Activated CD4-positive, alpha-beta T cell treated with anti-CD3 and anti-CD28 coated beads, Interleukin-2, amount 50 U/mL, for 48 hours (primary cell): ENCODE results near the gene STARD3NL.
"Not testable (repeated sequence)": the region's sequence is repeated elsewhere in the genome, so short reads cannot be mapped to it uniquely, and the experiment has no call there.

Source experiments
- DNase-seq, 2 experiments: peaks; one replicate each; pipeline ENCODE4 v3.0.0-alpha.2; 2020

Gene STARD3NL

GRCh38 chr7:38270405-38270804 is 92.4 kb downstream of the STARD3NL start:
- DNase-seq, result not testable (repeated sequence)

GRCh38 chr7:38273286-38273995 is 95.4 kb downstream of the STARD3NL start, which contains the start of gene TARP:
TARP (minus strand) TSS chr7:38273636.
- no peak for DNase-seq

GRCh38 chr7:38274486-38274885 is 96.4 kb downstream of the STARD3NL start:
- no peak for DNase-seq

DNA sequence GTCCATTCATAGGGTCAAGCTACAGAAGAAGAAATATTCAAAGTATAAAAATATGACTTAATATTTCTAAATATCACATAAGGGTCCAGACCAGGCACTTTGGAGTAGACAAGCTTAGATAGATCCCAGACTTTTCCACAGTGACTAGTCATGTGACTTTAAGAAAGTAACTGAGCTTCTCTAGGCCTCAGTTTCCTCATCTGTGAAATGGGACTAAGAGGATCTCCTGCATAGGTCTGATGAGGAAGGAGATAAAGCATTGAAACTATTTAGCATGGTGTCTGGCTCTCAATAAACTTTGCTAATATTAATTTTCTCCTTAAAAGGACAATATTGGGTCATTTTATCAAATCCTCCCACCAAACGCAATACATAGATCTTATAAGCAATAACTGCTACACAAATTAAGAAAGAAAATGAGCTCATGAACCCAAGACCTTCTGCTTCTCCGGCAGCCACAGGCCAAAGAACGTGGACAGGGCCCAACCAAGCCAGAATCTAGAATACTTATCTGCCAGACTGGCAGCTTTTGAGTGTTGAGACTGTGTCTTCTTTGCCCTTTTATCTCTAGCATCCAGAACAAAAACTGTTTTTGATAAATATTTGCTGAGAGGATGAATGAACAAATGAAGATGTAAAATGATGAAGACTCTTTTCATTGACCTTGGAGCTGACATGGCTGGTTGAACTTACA is 97.0 kb downstream of the STARD3NL start:
- DNase-seq, result no peak

- DNase-seq, result no peak
These were observed 98.2 kb downstream of the STARD3NL start for GRCh38 chr7:38276096-38276877.

GRCh38 chr7:38280000-38280399 is 102.0 kb downstream of the STARD3NL start:
- DNase-seq, result no peak
